H9 (cell line): ENCODE data around the gene SFMBT2. TPM values are rescaled to one million over a fixed set of nuclear protein-coding genes. Genes with fewer than 3 reads are reported as not detected.

Source experiments
- DNase-seq: peaks from one replicate; pipeline ENCODE4 v3.0.0-alpha.2; 2017
- H2AFZ ChIP-seq: one replicate; pipeline ENCODE4 v1.6.1; 2013; ENCODE audit warnings: mild to moderate bottlenecking, low read length, control low read depth, moderate library complexity
- H2AK5ac ChIP-seq: 2 replicates; pipeline ENCODE4 v1.6.1; 2013; ENCODE audit warnings: low read length, control low read depth, mixed read lengths; ENCODE audit not compliant: insufficient read length
- H2BK120ac ChIP-seq: one replicate; pipeline ENCODE4 v1.6.1; 2013; ENCODE audit warnings: low read depth, mild to moderate bottlenecking, low read length, control low read depth, inconsistent platforms; ENCODE audit not compliant: poor library complexity, severe bottlenecking
- H2BK12ac ChIP-seq: 2 replicates; pipeline ENCODE4 v1.6.1; 2013; ENCODE audit warnings: low read length, control low read depth, mixed read lengths, low read depth; ENCODE audit not compliant: insufficient read length
- H2BK15ac ChIP-seq: 2 replicates; pipeline ENCODE4 v1.6.1; 2013; ENCODE audit warnings: low read depth, low read length, control low read depth
- H2BK20ac ChIP-seq: one replicate; pipeline ENCODE4 v1.6.1; 2013; ENCODE audit warnings: low read depth, mild to moderate bottlenecking, low read length, control low read depth, inconsistent platforms; ENCODE audit not compliant: poor library complexity, severe bottlenecking
- H2BK5ac ChIP-seq: 2 replicates; pipeline ENCODE4 v1.6.1; 2013; ENCODE audit warnings: low read length, control low read depth, mixed read lengths; ENCODE audit not compliant: insufficient read length
- H3K14ac ChIP-seq: 2 replicates; pipeline ENCODE4 v1.6.1; 2013; ENCODE audit warnings: low read length, control low read depth; ENCODE audit not compliant: insufficient read depth
- H3K18ac ChIP-seq: 2 replicates; pipeline ENCODE4 v1.6.1; 2013; ENCODE audit warnings: low read depth, mild to moderate bottlenecking, mixed read lengths, low read length, control low read depth; ENCODE audit not compliant: insufficient read length
- H3K23ac ChIP-seq: 2 replicates; pipeline ENCODE4 v1.6.1; 2013; ENCODE audit warnings: low read length, control low read depth, mixed read lengths, low read depth; ENCODE audit not compliant: insufficient read length
- H3K23me2 ChIP-seq: 2 replicates; pipeline ENCODE4 v1.6.1; 2013; ENCODE audit warnings: low read depth, mild to moderate bottlenecking, mixed read lengths, low read length, control low read depth; ENCODE audit not compliant: insufficient read length, poor library complexity, severe bottlenecking
- H3K27ac ChIP-seq: 2 replicates; pipeline ENCODE4 v1.5.1; 2013; ENCODE audit warnings: low read length, control low read depth, mixed read lengths, low read depth; ENCODE audit not compliant: insufficient read length
- H3K27me3 ChIP-seq: 2 replicates; pipeline ENCODE4 v1.6.1; 2013; ENCODE audit warnings: low read length, control low read depth, inconsistent platforms; ENCODE audit not compliant: insufficient read depth
- H3K4ac ChIP-seq: 2 replicates; pipeline ENCODE4 v1.6.1; 2013; ENCODE audit warnings: low read depth, mild to moderate bottlenecking, control low read depth, inconsistent platforms, low read length, moderate library complexity
- H3K4me1 ChIP-seq: 2 replicates; pipeline ENCODE4 v1.6.1; 2013; ENCODE audit warnings: low read length, control low read depth, inconsistent platforms; ENCODE audit not compliant: insufficient read depth
- H3K4me2 ChIP-seq: 2 replicates; pipeline ENCODE4 v1.6.1; 2013; ENCODE audit warnings: low read length, control low read depth, mixed read lengths; ENCODE audit not compliant: insufficient read length, insufficient read depth
- H3K56ac ChIP-seq: 2 replicates; pipeline ENCODE4 v1.6.1; 2013; ENCODE audit warnings: low read depth, mild to moderate bottlenecking, mixed read lengths, low read length, control low read depth; ENCODE audit not compliant: insufficient read length
- H3K79me1 ChIP-seq: 2 replicates; pipeline ENCODE4 v1.6.1; 2013; ENCODE audit warnings: low read depth, mild to moderate bottlenecking, moderate library complexity, low read length, control low read depth, inconsistent platforms; ENCODE audit not compliant: insufficient read depth, poor library complexity, severe bottlenecking
- H3K79me2 ChIP-seq: 2 replicates; pipeline ENCODE4 v1.6.1; 2013; ENCODE audit warnings: low read length, control low read depth, inconsistent platforms; ENCODE audit not compliant: insufficient read depth
- H3K9ac ChIP-seq: 2 replicates; pipeline ENCODE4 v1.6.1; 2013; ENCODE audit warnings: low read length, control low read depth, mixed read lengths; ENCODE audit not compliant: insufficient read length; ENCODE audit errors: extremely low read depth
- H3K9me3 ChIP-seq: one replicate; pipeline ENCODE4 v1.6.1; 2013; ENCODE audit warnings: low read depth, low read length, inconsistent platforms; ENCODE audit not compliant: control insufficient read depth
- H3T11ph ChIP-seq: one replicate; pipeline ENCODE4 v1.6.1; 2013; ENCODE audit warnings: mild to moderate bottlenecking, low read length, control low read depth, inconsistent platforms
- H4K20me1 ChIP-seq: one replicate; pipeline ENCODE4 v1.6.1; 2013; ENCODE audit not compliant: control insufficient read depth, insufficient read length, insufficient read depth
- H4K5ac ChIP-seq: 2 replicates; pipeline ENCODE4 v1.6.1; 2013; ENCODE audit warnings: low read depth, mild to moderate bottlenecking, mixed read lengths, low read length, control low read depth; ENCODE audit not compliant: insufficient read length
- H4K8ac ChIP-seq: replicated peaks from 2 replicates; pipeline ENCODE4 v1.6.1; 2013; ENCODE audit warnings: low read length, control low read depth, mixed read lengths, low read depth; ENCODE audit not compliant: insufficient read length
- H4K91ac ChIP-seq: 2 replicates; pipeline ENCODE4 v1.6.1; 2013; ENCODE audit warnings: low read depth, mild to moderate bottlenecking, moderate library complexity, mixed read lengths, low read length, control low read depth; ENCODE audit not compliant: insufficient read length
- H3K27ac Mint-ChIP-seq, 3 experiments: 2 replicates in 2 of 3; 3 replicates in 1 of 3; pipeline ENCODE4 v1.8.0; 2020 to 2021; ENCODE audit warnings: mixed read lengths in 3 of 3, mild to moderate bottlenecking in 1 of 3, moderate library complexity in 1 of 3
- H3K27me3 Mint-ChIP-seq: 2 replicates; pipeline ENCODE4 v1.8.0; 2021; ENCODE audit warnings: low read depth, mild to moderate bottlenecking, moderate library complexity, mixed read lengths
- H3K36me3 Mint-ChIP-seq, 3 experiments: 2 replicates in 2 of 3; 3 replicates in 1 of 3; pipeline ENCODE4 v1.8.0; 2020 to 2021; ENCODE audit warnings: low read depth in 3 of 3, mixed read lengths in 3 of 3; ENCODE audit not compliant: insufficient read depth in 1 of 3
- H3K4me1 Mint-ChIP-seq, 2 experiments: 2 replicates each; pipeline ENCODE4 v1.8.0; 2020; ENCODE audit warnings: mixed read lengths in 2 of 2
- H3K4me3 Mint-ChIP-seq, 2 experiments: 2 replicates in 1 of 2; 3 replicates in 1 of 2; pipeline ENCODE4 v1.8.0; 2020 to 2021; ENCODE audit warnings: mild to moderate bottlenecking in 2 of 2, mixed read lengths in 2 of 2, moderate library complexity in 1 of 2
- H3K9me3 Mint-ChIP-seq, 2 experiments: 2 replicates in 1 of 2; 3 replicates in 1 of 2; pipeline ENCODE4 v1.8.0; 2020; ENCODE audit warnings: mild to moderate bottlenecking in 2 of 2, mixed read lengths in 2 of 2, moderate library complexity in 1 of 2
- WGBS: extraction: QIAGEN DNeasy Blood & Tissue Kit; methylation state at CpG from one replicate; pipeline ENCODE4 v1.1.7; 2013; ENCODE audit warnings: missing lambda C conversion rate, low lambda C conversion rate, mixed read lengths; ENCODE audit not compliant: insufficient read length; ENCODE audit errors: extremely low coverage; 5-methylcytosine and 5-hydroxymethylcytosine counted together
- total RNA-seq: library from RNA; stranded (reverse); gene quantifications from 2 replicates; pipeline ENCODE4 v1.2.1, GENCODE V29; 2021
- TF ChIP-seq, protein P1 (sequence below): fragments of 200-600 bp; sonication (generic); conservative IDR thresholded peaks from 3 replicates; pipeline ENCODE4 v1.8.0; 2021; ENCODE audit warnings: antibody characterized with exemption, mild to moderate bottlenecking

The SFMBT2 gene
- total RNA-seq, 1 experiment from 2014 or later = 5.3 TPM

- Mint-ChIP-seq H3K9me3 (peaks cover 20 to 22% of the 10 kb centered on the region in 2 experiments), H3K4me3 (no peak overlapping the region), H3K36me3 (peaks cover 32 to 52% (median 43%) of the 10 kb centered on the region in 3 experiments), H3K4me1 (peaks cover 20 to 21% of the 10 kb centered on the region in 2 experiments), H3K27me3 (no peaks in the 10 kb centered on the region), H3K27ac (peak overlapping the region in 1 of 3 experiments; percentile 20; a peak in 1 of 7 replicates)
- no peak overlapping the region for H3T11ph ChIP-seq
- no peak overlapping the region for H4K91ac ChIP-seq
- H3K27me3 ChIP-seq = no peaks in the 10 kb centered on the region
- H3K79me2 ChIP-seq = no peaks in the 10 kb centered on the region
- no peak overlapping the region for H3K9ac ChIP-seq
- H2BK15ac ChIP-seq = no peak overlapping the region
- H2BK120ac ChIP-seq = no peak overlapping the region
- H2AFZ ChIP-seq = no peak overlapping the region
- peaks cover 17% of the 10 kb centered on the region for H3K9me3 ChIP-seq
- H2BK12ac ChIP-seq = no peak overlapping the region
- H4K5ac ChIP-seq = no peak overlapping the region
- H3K4me1 ChIP-seq = peaks cover 4% of the 10 kb centered on the region; the same call in 1 of the 2 replicates
- no peak for DNase-seq
- no peaks in the 10 kb centered on the region for H3K23me2 ChIP-seq
- H3K79me1 ChIP-seq = no peaks in the 10 kb centered on the region
- H3K27ac ChIP-seq = no peak overlapping the region
- no peak overlapping the region for H2BK20ac ChIP-seq
- no peak overlapping the region for H3K56ac ChIP-seq
- no peak overlapping the region for H3K4me2 ChIP-seq
- no peak overlapping the region for H2BK5ac ChIP-seq
- H2AK5ac ChIP-seq = no peak overlapping the region
- no CpG with 5 or more reads among the region's 7 CpGs for WGBS
- no peak overlapping the region for H4K8ac ChIP-seq
- no peaks in the 10 kb centered on the region for H4K20me1 ChIP-seq
- H3K4ac ChIP-seq = no peak overlapping the region
- H3K23ac ChIP-seq = no peak overlapping the region
- TF ChIP-seq, protein P1, sequence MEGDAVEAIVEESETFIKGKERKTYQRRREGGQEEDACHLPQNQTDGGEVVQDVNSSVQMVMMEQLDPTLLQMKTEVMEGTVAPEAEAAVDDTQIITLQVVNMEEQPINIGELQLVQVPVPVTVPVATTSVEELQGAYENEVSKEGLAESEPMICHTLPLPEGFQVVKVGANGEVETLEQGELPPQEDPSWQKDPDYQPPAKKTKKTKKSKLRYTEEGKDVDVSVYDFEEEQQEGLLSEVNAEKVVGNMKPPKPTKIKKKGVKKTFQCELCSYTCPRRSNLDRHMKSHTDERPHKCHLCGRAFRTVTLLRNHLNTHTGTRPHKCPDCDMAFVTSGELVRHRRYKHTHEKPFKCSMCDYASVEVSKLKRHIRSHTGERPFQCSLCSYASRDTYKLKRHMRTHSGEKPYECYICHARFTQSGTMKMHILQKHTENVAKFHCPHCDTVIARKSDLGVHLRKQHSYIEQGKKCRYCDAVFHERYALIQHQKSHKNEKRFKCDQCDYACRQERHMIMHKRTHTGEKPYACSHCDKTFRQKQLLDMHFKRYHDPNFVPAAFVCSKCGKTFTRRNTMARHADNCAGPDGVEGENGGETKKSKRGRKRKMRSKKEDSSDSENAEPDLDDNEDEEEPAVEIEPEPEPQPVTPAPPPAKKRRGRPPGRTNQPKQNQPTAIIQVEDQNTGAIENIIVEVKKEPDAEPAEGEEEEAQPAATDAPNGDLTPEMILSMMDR = no peak
- no peak overlapping the region for H3K14ac ChIP-seq
- H3K18ac ChIP-seq = no peak overlapping the region
Observed at GRCh38 chr10:7359954-7360353, 50.9 kb downstream of the SFMBT2 start.
